IPS-18a (cell line): Measurements from ENCODE around the gene KCTD10.
"Not testable (repeated sequence)": the region's sequence is repeated elsewhere in the genome, so short reads cannot be mapped to it uniquely, and the experiment has no call there.

Experiments used
- H3K27ac ChIP-seq: one replicate; pipeline ENCODE4 v1.5.1; 2013; ENCODE audit warnings: low read length
- H3K27me3 ChIP-seq: one replicate; pipeline ENCODE4 v1.6.1; 2013; ENCODE audit warnings: mild to moderate bottlenecking, low read length; ENCODE audit not compliant: control insufficient read depth, insufficient read depth
- H3K36me3 ChIP-seq: one replicate; pipeline ENCODE4 v1.6.1; 2013; ENCODE audit warnings: low read depth, low read length; ENCODE audit not compliant: control insufficient read depth
- H3K4me1 ChIP-seq: one replicate; pipeline ENCODE4 v1.6.1; 2013; ENCODE audit warnings: low read depth, low read length; ENCODE audit not compliant: control insufficient read depth
- H3K4me3 ChIP-seq: one replicate; pipeline ENCODE4 v1.5.1; 2013; ENCODE audit warnings: low read length
- H3K9ac ChIP-seq: one replicate; pipeline ENCODE4 v1.6.1; 2013; ENCODE audit warnings: mild to moderate bottlenecking, low read length, moderate library complexity
- H3K9me3 ChIP-seq: one replicate; pipeline ENCODE4 v1.6.1; 2013; ENCODE audit warnings: low read depth, low read length; ENCODE audit not compliant: control insufficient read depth

KCTD10 gene

DNA sequence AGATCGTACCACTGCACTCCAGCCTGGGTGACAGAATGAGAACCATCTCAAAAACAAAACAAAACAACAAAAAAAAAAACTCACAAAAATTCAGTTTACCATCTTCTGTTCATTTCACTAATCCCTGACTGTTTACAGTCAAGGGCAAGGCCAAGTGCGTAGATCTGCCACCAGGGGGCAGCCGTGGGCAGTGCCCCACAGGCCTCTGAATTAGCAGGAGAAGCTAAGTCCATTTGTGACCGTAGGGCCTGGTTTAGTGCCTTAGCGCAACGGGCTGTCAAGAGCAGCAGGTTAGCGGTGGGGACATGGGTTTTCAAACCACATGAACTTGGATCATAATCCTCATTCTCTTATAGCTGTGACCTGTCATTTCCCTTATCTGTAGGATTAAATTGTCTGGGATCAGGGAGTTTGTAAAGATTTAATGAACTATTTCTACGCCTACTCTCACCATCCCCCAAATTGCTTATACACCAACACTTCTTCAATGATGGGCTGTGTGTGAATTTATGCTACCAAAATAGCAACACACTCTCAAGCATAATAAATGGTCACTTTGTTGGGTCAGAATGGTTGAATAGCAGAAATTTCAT is 49.0 kb downstream of the KCTD10 start:
- Histone ChIP-seq H3K9ac (no peak overlapping the region), H3K27ac (no peak overlapping the region), H3K36me3 (no peaks in the 10 kb centered on the region), H3K27me3 (no peaks in the 10 kb centered on the region), H3K4me3 (no peak overlapping the region), H3K9me3 (no peaks in the 10 kb centered on the region), H3K4me1 (peaks cover 3% of the 10 kb centered on the region)

DNA sequence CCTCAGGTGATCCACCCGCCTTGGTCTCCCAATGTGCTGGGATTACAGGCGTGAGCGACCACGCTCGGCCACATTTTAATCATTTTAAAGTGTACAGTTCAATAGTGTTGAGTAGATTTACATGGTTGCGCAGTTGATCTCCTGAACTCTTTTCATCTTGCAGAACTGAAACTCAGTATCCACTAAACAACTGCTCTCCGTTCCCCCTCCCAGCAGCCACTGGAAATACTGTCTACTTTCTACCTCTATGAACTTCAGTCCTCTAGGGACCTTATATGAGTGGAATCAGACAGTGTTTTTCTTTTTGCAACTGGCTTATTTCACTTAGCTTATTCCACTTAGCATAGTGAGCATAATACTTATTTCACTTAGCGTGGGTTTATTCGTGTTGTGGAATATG is 53.7 kb downstream of the KCTD10 start:
- no peak overlapping the region for H3K9ac ChIP-seq
- no peaks in the 10 kb centered on the region for H3K36me3 ChIP-seq
- no peaks in the 10 kb centered on the region for H3K27me3 ChIP-seq
- H3K9me3 ChIP-seq: no peaks in the 10 kb centered on the region
- no peak overlapping the region for H3K27ac ChIP-seq
- H3K4me1 ChIP-seq: no peaks in the 10 kb centered on the region
- H3K4me3 ChIP-seq: no peak overlapping the region

DNA sequence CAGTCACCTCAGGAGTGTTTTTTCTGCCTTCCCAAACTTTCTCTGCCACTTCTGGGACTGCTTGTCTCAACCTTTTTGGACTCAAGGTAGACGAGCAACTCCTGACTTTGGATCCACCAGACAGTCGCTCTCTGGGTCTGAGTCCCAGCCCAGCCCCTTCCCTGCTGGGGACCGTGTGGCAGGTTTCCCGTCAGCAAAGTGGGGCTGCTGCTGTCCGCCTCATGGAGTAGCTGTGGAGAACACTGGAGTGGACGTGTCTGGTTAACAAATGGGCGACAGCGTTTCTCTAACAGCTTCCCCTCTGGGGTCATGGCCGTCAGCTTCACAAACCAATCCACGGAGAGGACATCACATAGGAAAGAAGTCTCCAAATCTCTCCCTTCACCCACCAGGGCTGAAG is 54.8 kb downstream of the KCTD10 start:
- no peak overlapping the region for H3K9ac ChIP-seq

DNA sequence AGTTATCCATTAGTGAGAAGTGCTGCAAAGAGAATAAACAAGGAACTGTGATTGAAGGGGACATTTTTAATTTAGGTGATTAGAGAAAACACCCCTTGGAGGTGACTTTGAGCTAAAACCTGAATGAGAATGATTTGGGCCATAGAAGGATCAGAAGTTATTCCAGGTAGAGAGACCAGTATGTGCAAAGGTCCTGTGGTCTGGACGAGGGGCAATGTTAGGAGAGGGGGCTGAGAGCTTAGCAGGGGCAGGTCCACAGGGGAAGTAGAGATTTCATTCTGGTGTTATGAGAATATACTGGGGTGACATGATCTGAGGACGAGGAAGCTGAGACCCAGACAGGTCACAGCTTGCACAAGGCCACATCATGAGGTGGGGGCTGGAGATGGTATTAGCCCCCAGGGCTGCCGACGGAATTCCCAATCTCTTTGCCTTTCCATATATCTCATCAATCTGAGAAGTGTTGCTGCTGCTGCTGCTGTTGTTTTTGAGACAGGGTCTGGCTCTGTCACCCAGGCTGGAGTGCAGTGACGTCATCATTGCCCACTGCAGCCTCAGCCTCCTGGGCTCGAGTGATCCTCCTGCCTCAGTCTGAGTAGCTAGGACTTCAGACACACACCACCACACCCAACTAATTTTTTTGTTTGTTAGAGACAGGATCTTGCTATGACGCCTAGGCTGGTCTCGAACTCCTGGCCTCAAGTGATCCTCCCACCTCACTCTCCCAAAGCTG is 55.6 kb downstream of the KCTD10 start:
- Histone ChIP-seq H3K9me3 (no peaks in the 10 kb centered on the region), H3K27ac (no peak overlapping the region), H3K4me3 (no peak overlapping the region), H3K4me1 (no peaks in the 10 kb centered on the region), H3K9ac (no peak overlapping the region), H3K27me3 (no peaks in the 10 kb centered on the region), H3K36me3 (no peaks in the 10 kb centered on the region)

More for the DNA sequence above, 54.8 kb downstream of the KCTD10 start:
- H3K36me3 ChIP-seq: no peaks in the 10 kb centered on the region
- H3K9me3 ChIP-seq: no peaks in the 10 kb centered on the region
- H3K4me3 ChIP-seq: no peak overlapping the region
- H3K4me1 ChIP-seq: no peaks in the 10 kb centered on the region
- no peaks in the 10 kb centered on the region for H3K27me3 ChIP-seq
- no peak overlapping the region for H3K27ac ChIP-seq

DNA sequence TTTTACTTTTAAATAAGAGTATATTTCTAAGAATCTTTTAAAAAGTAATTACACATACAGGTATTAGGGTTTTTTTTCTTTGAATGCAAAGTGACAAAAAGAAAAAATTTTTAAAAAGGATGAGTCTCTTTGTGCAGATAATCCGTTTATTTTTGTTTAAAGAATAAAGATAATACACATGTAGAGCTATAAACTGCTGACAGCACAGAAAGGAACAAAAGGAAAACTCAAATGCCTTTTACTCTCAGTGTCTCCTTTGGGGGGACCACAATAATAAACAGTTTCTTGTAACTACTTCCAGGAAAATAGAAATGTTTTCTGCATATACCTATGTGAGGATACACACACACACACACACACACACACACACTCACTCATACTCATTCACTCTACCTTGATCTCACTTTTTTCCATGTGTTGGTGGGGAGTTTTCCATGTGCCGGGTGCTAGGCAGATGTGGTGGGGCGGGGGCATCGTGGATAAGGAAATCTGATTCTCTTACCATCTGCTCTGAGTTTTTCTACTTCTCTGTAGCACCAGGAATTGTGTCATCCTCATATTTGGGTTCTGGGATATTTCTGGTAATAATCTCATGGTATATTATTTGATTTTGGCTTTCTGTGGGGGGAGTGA is 58.1 kb downstream of the KCTD10 start:
- Histone ChIP-seq H3K4me3 (no peak overlapping the region), H3K4me1 (no peaks in the 10 kb centered on the region), H3K27me3 (no peaks in the 10 kb centered on the region), H3K36me3 (no peaks in the 10 kb centered on the region), H3K9ac (no peak overlapping the region), H3K9me3 (no peaks in the 10 kb centered on the region), H3K27ac (no peak overlapping the region)

DNA sequence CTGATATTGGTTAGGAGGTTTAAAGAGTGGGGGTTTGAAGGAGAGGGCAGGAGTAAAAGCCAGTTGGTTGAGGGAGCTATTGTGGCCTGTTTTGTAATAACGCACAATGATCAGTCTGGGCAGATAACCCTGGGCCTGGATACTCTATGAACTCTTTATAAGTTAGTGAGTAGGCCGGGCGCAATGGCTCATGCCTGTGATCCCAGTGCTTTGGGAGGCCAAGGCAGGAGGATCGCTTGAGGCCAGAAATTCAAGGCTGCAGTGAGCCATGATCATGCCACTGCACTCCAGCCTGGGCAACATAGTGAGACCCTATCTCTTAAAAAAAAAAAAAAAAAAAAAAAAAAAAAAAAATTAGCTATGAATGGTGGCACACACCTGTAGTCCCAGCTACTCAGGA is 71.0 kb downstream of the KCTD10 start:
- not testable (repeated sequence) for H3K9me3 ChIP-seq, H3K27ac ChIP-seq, H3K4me1 ChIP-seq, H3K9ac ChIP-seq, H3K36me3 ChIP-seq, H3K4me3 ChIP-seq, H3K27me3 ChIP-seq

DNA sequence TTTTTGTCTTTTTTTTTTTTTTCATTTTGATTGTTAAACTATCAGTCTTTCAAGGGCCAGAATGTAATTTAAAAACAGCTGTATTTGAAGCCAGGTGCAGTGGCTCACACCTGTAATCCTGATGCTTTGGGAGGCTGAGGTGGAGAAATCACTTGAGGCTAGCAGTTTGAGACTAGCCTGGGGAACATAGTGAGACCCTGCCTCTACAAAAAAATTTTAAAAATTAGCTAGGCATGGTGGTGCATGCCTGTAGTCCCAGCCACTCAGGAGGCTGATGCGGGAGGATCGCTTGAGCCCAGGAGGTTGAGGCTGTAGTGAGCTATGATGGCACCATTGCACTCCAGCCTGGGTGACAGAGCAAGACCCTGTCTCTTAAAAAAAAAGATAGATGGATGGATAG is 72.3 kb downstream of the KCTD10 start:
- not testable (repeated sequence) for H3K27me3 ChIP-seq, H3K4me3 ChIP-seq

More for the DNA sequence above, 72.3 kb downstream of the KCTD10 start:
- not testable (repeated sequence) for H3K9me3 ChIP-seq, H3K27ac ChIP-seq, H3K36me3 ChIP-seq, H3K4me1 ChIP-seq, H3K9ac ChIP-seq
